ENCODE data around the gene ITGA11. TPM values are rescaled to one million over a fixed set of nuclear protein-coding genes. Genes with fewer than 3 reads are reported as not detected.

The ITGA11 gene
- total and polyA plus RNA-seq, 2 donors: 2.9 to 16.6 TPM

DNA sequence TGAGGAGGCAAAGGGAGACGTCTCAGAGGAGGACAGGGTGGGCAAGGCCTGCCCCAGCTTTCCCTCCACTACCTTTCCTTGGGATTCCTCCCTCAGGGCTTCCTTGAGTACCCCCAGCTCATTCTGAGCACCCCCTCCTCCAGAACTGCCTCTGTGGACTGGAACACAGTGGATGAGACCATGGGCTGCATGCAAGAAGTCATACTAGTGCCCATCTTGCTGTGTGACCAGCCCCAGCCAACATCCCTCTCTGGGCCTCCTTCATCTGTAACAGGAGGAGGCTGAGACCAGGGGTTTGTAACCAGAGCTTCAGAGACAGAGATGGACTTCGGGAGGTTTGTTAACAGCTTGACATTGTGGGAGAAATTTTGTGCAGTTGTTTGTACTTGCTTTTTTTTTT, 128.8 kb downstream of the ITGA11 start:
- WGBS: 75% methylated on average over 2 of the region's 2 CpGs
- Histone ChIP-seq H3K36me3 (ENCODE audit: insufficient read depth) (peaks cover 1% of the 10 kb centered on the region), H3K4me1 (ENCODE audit: insufficient read depth) (no peaks in the 10 kb centered on the region), H3K27ac (ENCODE audit: low read depth) (no peak overlapping the region), H3K4me3 (ENCODE audit: low read depth, low read length) (no peak overlapping the region)
- no peak for DNase-seq (ENCODE audit: extremely low spot score)

- peaks cover 1% of the 10 kb centered on the region for H3K36me3 ChIP-seq (ENCODE audit: insufficient read depth)
- DNase-seq (ENCODE audit: extremely low spot score): no peak
- no peak overlapping the region for H3K4me3 ChIP-seq (ENCODE audit: low read depth, low read length)
- 94% methylated on average over 6 of the region's 6 CpGs for WGBS
- no peaks in the 10 kb centered on the region for H3K4me1 ChIP-seq (ENCODE audit: insufficient read depth)
- no peak overlapping the region for H3K27ac ChIP-seq (ENCODE audit: low read depth)
Measured at GRCh38 chr15:68302729-68303128, 129.2 kb downstream of the ITGA11 start.

DNA sequence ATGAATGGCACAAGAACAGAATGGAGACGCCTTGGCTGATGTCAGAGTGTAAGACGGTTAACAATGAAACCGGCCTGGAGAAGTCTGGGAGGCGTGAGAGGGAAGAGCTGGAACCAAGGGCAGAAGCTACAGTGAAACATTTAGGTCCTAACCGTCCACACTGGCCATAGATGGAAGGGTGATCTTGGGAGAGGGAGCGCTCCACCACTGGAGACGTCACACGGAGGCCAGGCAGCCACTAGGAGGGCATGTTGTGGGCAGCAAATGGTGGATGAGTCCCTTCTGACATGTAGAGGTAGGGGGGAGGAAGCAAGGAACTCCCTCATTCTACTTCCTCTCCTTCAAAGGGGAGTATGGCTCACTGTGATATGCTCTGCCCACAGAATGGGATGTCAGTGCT, 130.7 kb downstream of the ITGA11 start:
- Histone ChIP-seq H3K27ac (ENCODE audit: low read depth) (no peak overlapping the region), H3K4me3 (ENCODE audit: low read depth, low read length) (no peak overlapping the region), H3K4me1 (ENCODE audit: insufficient read depth) (no peaks in the 10 kb centered on the region), H3K36me3 (ENCODE audit: insufficient read depth) (peaks cover 1% of the 10 kb centered on the region)
- DNase-seq (ENCODE audit: extremely low spot score): no peak
- 87% methylated on average over 8 of the region's 8 CpGs for WGBS

DNA sequence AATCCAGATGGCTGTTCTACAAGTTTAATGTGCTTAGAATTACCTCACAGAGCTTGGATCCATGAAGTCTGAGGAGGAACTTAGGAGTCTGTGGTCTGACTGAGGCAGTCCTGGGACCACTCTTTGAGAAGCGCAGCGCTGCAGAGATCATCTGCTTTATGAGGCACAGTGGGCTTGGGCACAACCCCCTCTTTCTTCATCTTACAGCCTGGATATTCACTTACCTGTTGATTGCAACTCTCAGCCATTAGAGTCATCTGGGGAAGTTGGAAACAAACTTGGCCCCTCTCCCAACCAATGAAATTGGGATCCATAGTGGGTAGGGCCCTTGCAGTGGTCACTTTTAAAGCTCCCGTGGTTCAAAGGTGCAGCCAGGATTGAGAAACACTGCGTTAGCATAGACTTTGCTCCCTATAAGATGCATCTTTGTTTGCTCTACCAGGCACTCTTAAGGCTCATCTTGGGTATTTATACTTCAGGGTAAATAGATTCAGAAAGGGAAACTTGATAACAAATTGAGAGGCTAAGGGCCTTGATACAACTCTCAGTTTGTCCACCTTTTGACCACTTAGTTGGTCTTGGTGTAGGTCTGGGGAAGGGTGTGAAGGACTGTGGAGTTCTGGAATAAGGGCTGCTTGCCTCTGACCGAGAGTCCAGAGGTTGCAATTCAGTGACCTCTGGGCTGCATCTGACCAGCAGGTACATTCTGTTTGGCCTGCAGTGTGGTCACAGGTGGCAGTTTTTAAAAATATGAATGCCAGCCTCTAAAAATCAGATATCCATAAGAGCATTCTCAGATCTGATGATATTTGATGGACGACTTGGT, 131.6 kb downstream of the ITGA11 start:
- Histone ChIP-seq H3K36me3 (ENCODE audit: insufficient read depth) (peaks cover 1% of the 10 kb centered on the region), H3K4me3 (ENCODE audit: low read depth, low read length) (no peak overlapping the region), H3K27ac (ENCODE audit: low read depth) (no peak overlapping the region), H3K4me1 (ENCODE audit: insufficient read depth) (no peaks in the 10 kb centered on the region)
- DNase-seq (ENCODE audit: extremely low spot score): no peak
- WGBS: 83% methylated on average over 6 of the region's 6 CpGs

DNA sequence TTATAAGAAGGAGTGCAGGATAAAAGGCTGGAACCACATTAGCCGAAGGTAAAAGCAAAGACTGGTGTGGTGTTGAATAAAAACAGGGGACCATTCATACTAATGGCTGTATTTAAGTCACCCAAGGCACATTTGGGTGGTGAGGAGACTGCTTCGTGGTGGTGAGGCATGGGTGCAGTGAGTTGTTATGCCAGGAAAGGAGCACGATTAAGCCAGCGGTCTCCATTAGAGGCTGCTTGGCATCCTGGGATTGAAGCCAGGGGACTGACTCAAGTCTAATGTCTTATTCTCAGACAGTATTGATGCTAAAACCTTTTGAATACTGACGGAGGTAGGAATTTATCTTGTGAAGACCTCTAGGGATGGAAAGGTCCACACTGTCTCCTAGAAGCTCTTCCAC, 132.5 kb downstream of the ITGA11 start:
- Histone ChIP-seq H3K4me1 (ENCODE audit: insufficient read depth) (no peaks in the 10 kb centered on the region), H3K27ac (ENCODE audit: low read depth) (no peak overlapping the region), H3K4me3 (ENCODE audit: low read depth, low read length) (peak overlapping the region; percentile 17), H3K36me3 (ENCODE audit: insufficient read depth) (peaks cover 1% of the 10 kb centered on the region)
- WGBS: 66% methylated on average over 5 of the region's 5 CpGs
- DNase-seq (ENCODE audit: extremely low spot score): no peak

- Histone ChIP-seq H3K4me1 (ENCODE audit: insufficient read depth) (no peaks in the 10 kb centered on the region), H3K27ac (ENCODE audit: low read depth) (no peak overlapping the region), H3K4me3 (ENCODE audit: low read depth, low read length) (peak overlapping the region; percentile 17), H3K36me3 (ENCODE audit: insufficient read depth) (peaks cover 1% of the 10 kb centered on the region)
- DNase-seq (ENCODE audit: extremely low spot score): no peak
- WGBS: 52% methylated on average over 6 of the region's 6 CpGs
Measured at GRCh38 chr15:68298882-68299381, 133.0 kb downstream of the ITGA11 start.

- H3K4me1 ChIP-seq (ENCODE audit: insufficient read depth): no peaks in the 10 kb centered on the region
- DNase-seq (ENCODE audit: extremely low spot score): no peak
- no peak overlapping the region for H3K4me3 ChIP-seq (ENCODE audit: low read depth, low read length)
- H3K27ac ChIP-seq (ENCODE audit: low read depth): no peak overlapping the region
- 95% methylated on average over 3 of the region's 3 CpGs for WGBS
- H3K36me3 ChIP-seq (ENCODE audit: insufficient read depth): peaks cover 1% of the 10 kb centered on the region
Measured at GRCh38 chr15:68298336-68298735, 133.6 kb downstream of the ITGA11 start.

DNA sequence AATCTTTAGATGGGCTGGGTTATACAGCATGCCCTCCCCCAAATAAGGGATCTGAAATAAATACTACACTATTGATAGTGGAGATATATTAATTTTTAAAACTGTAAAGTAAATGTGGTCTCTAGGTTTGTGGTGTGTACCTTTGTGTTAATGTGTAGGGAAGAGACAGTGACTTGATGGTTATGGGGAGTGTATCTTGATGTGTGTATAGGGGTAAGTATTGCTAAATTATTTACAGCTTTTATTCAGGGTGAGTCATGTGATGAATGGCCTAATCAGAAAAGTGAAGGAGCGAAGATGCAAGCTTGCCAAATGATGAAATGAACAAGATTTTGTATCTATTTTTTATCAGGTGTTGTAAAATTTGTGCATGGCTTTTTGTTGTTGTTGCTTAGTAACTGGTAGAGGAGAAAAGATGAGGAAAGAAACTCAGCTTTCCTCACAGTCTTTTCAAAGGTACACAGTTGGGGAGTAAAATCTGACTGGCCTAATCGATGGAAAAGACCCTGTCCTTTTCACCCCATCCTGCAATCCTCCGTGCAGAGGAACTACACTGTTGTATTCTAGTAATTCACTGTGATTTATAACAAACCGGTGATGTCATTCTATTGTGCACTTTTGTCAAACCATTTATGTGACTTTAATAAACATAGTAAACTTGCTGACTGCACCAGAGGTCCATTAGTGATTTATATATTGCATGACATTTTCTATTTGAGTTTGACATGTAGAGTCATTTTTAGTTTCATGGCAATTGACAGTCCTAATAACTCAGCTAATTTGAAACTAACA, 136.8 kb downstream of the ITGA11 start:
- Histone ChIP-seq H3K4me3 (ENCODE audit: low read depth, low read length) (no peak overlapping the region), H3K36me3 (ENCODE audit: insufficient read depth) (no peaks in the 10 kb centered on the region), H3K4me1 (ENCODE audit: insufficient read depth) (no peaks in the 10 kb centered on the region), H3K27ac (ENCODE audit: low read depth) (no peak overlapping the region)
- DNase-seq (ENCODE audit: extremely low spot score): no peak
- 58% methylated on average over 4 of the region's 4 CpGs for WGBS

DNA sequence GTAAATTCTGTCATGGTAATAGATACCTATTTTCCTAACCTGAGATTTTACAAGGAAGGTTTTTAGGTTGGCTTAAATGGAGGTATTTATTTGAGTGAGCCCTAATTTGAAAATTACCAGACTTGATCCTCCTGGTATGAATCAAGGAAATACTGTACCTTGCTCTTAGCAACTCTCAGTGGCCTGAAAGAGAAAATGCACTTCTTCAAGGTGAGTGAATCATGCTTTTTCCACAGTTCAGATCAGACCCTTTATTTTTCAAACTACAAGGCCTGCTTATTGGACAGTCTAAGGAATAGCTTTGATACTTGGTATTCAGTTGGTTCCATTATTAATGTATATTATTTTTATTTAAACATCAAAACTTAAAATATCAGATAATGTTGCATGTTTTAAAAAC, 139.0 kb downstream of the ITGA11 start:
- DNase-seq (ENCODE audit: extremely low spot score): no peak
- Histone ChIP-seq H3K27ac (ENCODE audit: low read depth) (no peak overlapping the region), H3K4me3 (ENCODE audit: low read depth, low read length) (no peak overlapping the region), H3K4me1 (ENCODE audit: insufficient read depth) (no peaks in the 10 kb centered on the region), H3K36me3 (ENCODE audit: insufficient read depth) (no peaks in the 10 kb centered on the region)

GRCh38 chr15:68292157-68292781, 139.7 kb downstream of the ITGA11 start:
- no peak for DNase-seq (ENCODE audit: extremely low spot score)
- Histone ChIP-seq H3K36me3 (ENCODE audit: insufficient read depth) (no peaks in the 10 kb centered on the region), H3K4me3 (ENCODE audit: low read depth, low read length) (no peak overlapping the region), H3K27ac (ENCODE audit: low read depth) (no peak overlapping the region), H3K4me1 (ENCODE audit: insufficient read depth) (no peaks in the 10 kb centered on the region)

DNA sequence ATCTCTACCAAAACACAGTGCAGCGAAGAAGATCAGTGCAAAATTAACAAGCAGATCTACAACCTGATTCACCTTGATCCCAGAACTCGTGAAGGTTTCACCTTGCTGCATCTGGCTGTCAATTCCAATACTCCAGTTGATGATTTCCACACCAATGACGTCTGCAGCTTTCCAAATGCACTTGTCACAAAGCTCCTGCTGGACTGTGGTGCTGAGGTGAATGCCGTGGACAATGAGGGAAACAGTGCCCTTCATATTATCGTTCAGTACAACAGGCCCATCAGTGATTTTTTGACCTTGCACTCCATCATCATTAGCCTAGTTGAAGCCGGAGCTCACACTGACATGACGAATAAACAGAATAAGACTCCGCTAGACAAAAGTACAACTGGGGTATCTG, 141.2 kb downstream of the ITGA11 start:
- 91% methylated on average over 8 of the region's 8 CpGs for WGBS
- no peaks in the 10 kb centered on the region for H3K36me3 ChIP-seq (ENCODE audit: insufficient read depth)
- H3K4me3 ChIP-seq (ENCODE audit: low read depth, low read length): no peak overlapping the region
- H3K4me1 ChIP-seq (ENCODE audit: insufficient read depth): no peaks in the 10 kb centered on the region
- no peak overlapping the region for H3K27ac ChIP-seq (ENCODE audit: low read depth)
- no peak for DNase-seq (ENCODE audit: extremely low spot score)

GRCh38 chr15:68289621-68290352, 142.2 kb downstream of the ITGA11 start:
- H3K27ac ChIP-seq (ENCODE audit: low read depth): no peak overlapping the region
- H3K4me3 ChIP-seq (ENCODE audit: low read depth, low read length): no peak overlapping the region
- H3K36me3 ChIP-seq (ENCODE audit: insufficient read depth): no peaks in the 10 kb centered on the region
- no peak for DNase-seq (ENCODE audit: extremely low spot score)
- WGBS: 92% methylated on average over 14 of the region's 14 CpGs
- H3K4me1 ChIP-seq (ENCODE audit: insufficient read depth): no peaks in the 10 kb centered on the region

DNA sequence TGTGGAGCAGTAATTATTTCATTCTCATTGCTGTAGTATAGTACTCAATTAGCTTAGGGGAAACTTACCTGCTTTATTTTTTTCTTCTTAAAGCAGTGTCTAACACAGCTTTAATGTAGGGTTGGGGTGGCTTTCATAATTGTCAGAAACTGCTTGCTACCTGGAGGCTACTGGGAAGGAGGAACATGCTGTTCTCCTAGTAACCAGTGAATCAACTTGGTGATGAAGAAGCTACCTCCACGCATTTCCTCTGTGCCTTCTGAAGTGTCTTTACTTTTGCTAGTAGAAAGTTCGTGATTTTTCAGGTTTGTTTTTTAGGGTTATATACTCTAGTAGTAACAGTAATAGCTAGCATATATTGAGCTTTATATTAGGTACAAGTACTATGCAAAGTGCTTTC, 142.9 kb downstream of the ITGA11 start:
- DNase-seq (ENCODE audit: extremely low spot score): no peak
- no peak overlapping the region for H3K4me3 ChIP-seq (ENCODE audit: low read depth, low read length)
- no peaks in the 10 kb centered on the region for H3K4me1 ChIP-seq (ENCODE audit: insufficient read depth)
- peak overlapping the region; percentile 50 for H3K27ac ChIP-seq (ENCODE audit: low read depth)
- 84% methylated on average over 2 of the region's 2 CpGs for WGBS
- H3K36me3 ChIP-seq (ENCODE audit: insufficient read depth): no peaks in the 10 kb centered on the region
